GM21367 (cell line): Measurements from ENCODE around the gene GGPS1.
A peak's percentile ranks its signal among the peaks of the same experiment; 100 is the strongest.
"Not testable (repeated sequence)": the region's sequence is repeated elsewhere in the genome, so short reads cannot be mapped to it uniquely, and the experiment has no call there.

Experiments
- ATAC-seq: cut with Tn5 transposase; IDR thresholded peaks from one replicate; pipeline ENCODE4 v1.9.1; 2021; ENCODE audit not compliant: unreplicated experiment

Gene GGPS1

GRCh38 chr1:235328271-235329138 lies at the start of gene GGPS1:
TSS of gene GGPS1 (plus strand) at chr1:235328570. CDS start at chr1:235335265, 6,695 bp downstream.
- ATAC-seq, result peak; percentile 48

GRCh38 chr1:235278915-235279292 lies 49.5 kb upstream of the GGPS1 start:
- ATAC-seq, result no peak

GRCh38 chr1:235279694-235280093 lies 48.7 kb upstream of the GGPS1 start:
- no peak for ATAC-seq

GRCh38 chr1:235280467-235280866 lies 47.9 kb upstream of the GGPS1 start:
- ATAC-seq, result no peak

GRCh38 chr1:235283636-235284035 lies 44.7 kb upstream of the GGPS1 start:
- ATAC-seq, result not testable (repeated sequence)

GRCh38 chr1:235284231-235284769 lies 44.1 kb upstream of the GGPS1 start:
- ATAC-seq, result no peak

GRCh38 chr1:235286667-235287066 lies 41.7 kb upstream of the GGPS1 start:
- no peak for ATAC-seq

GRCh38 chr1:235287208-235287882 lies 41.0 kb upstream of the GGPS1 start:
- ATAC-seq, result no peak

GRCh38 chr1:235289859-235290739 lies 38.3 kb upstream of the GGPS1 start:
- ATAC-seq, result no peak

- no peak for ATAC-seq
These were observed 37.4 kb upstream of the GGPS1 start for GRCh38 chr1:235290740-235291502.

GRCh38 chr1:235291599-235292091 lies 36.7 kb upstream of the GGPS1 start:
- no peak for ATAC-seq

GRCh38 chr1:235292790-235293189 lies 35.6 kb upstream of the GGPS1 start:
- ATAC-seq, result no peak

GRCh38 chr1:235293322-235293942 lies 34.9 kb upstream of the GGPS1 start:
- no peak for ATAC-seq

- no peak for ATAC-seq
These were observed 32.4 kb upstream of the GGPS1 start for GRCh38 chr1:235295902-235296350.

- no peak for ATAC-seq
These were observed 31.6 kb upstream of the GGPS1 start for GRCh38 chr1:235296729-235297128.

- no peak for ATAC-seq
These were observed 30.8 kb upstream of the GGPS1 start for GRCh38 chr1:235297579-235297978.

GRCh38 chr1:235298758-235299157 lies 29.6 kb upstream of the GGPS1 start:
- no peak for ATAC-seq

- ATAC-seq, result no peak
These were observed 29.1 kb upstream of the GGPS1 start for GRCh38 chr1:235299169-235299858.

- ATAC-seq, result no peak
These were observed 26.2 kb upstream of the GGPS1 start for GRCh38 chr1:235302143-235302542.
